ENCODE results near the gene ASTN2.

Gene ASTN2

GRCh38 chr9:117414906-117415331, at the start of gene ASTN2:
ASTN2 (minus strand) TSS chr9:117415057; CDS start chr9:117414938, 119 bp downstream.
- no peak for DNase-seq

GRCh38 chr9:117462861-117463260, 48.0 kb upstream of the ASTN2 start:
- DNase-seq = no peak

GRCh38 chr9:117461386-117461785, 46.5 kb upstream of the ASTN2 start:
- no peak for DNase-seq

- no peak for DNase-seq
Observed at GRCh38 chr9:117460743-117461142, 45.9 kb upstream of the ASTN2 start.

- no peak for DNase-seq
Observed at GRCh38 chr9:117459913-117460312, 45.1 kb upstream of the ASTN2 start.

GRCh38 chr9:117458066-117458465, 43.2 kb upstream of the ASTN2 start:
- DNase-seq = no peak

- DNase-seq = no peak
Observed at GRCh38 chr9:117454711-117455110, 39.9 kb upstream of the ASTN2 start.

- no peak for DNase-seq
Observed at GRCh38 chr9:117453737-117454136, 38.9 kb upstream of the ASTN2 start.

GRCh38 chr9:117451311-117451710, 36.5 kb upstream of the ASTN2 start:
- no peak for DNase-seq

- DNase-seq = no peak
Observed at GRCh38 chr9:117448066-117448465, 33.2 kb upstream of the ASTN2 start.

GRCh38 chr9:117445631-117446030, 30.8 kb upstream of the ASTN2 start:
- DNase-seq = no peak

- no peak for DNase-seq
Observed at GRCh38 chr9:117444501-117444900, 29.6 kb upstream of the ASTN2 start.

- no peak for DNase-seq
Observed at GRCh38 chr9:117437283-117437682, 22.4 kb upstream of the ASTN2 start.

GRCh38 chr9:117435630-117436261, 20.9 kb upstream of the ASTN2 start:
- no peak for DNase-seq

- DNase-seq = no peak
Observed at GRCh38 chr9:117434566-117434965, 19.7 kb upstream of the ASTN2 start.

GRCh38 chr9:117430813-117431212, 16.0 kb upstream of the ASTN2 start:
- DNase-seq = no peak

- no peak for DNase-seq
Observed at GRCh38 chr9:117427357-117427913, 12.6 kb upstream of the ASTN2 start.

GRCh38 chr9:117425566-117425965, 10.7 kb upstream of the ASTN2 start:
- no peak for DNase-seq

- no peak for DNase-seq
Observed at GRCh38 chr9:117424291-117424690, 9.4 kb upstream of the ASTN2 start.

GRCh38 chr9:117418111-117418510, 3.3 kb upstream of the ASTN2 start:
- no peak for DNase-seq

- no peak for DNase-seq
Observed at GRCh38 chr9:117416856-117417255, 2.0 kb upstream of the ASTN2 start.

GRCh38 chr9:117415358-117415914, 579 bp upstream of the ASTN2 start:
- DNase-seq = no peak

GRCh38 chr9:117414220-117414905, 494 bp downstream of the ASTN2 start:
- DNase-seq = no peak
